Measurements from ENCODE around the gene IL17RE. TPM values are rescaled to one million over a fixed set of nuclear protein-coding genes. Genes with fewer than 3 reads are reported as not detected.

The IL17RE gene
- total RNA-seq, 1 experiment from 2014 or later = 77.3 TPM

DNA sequence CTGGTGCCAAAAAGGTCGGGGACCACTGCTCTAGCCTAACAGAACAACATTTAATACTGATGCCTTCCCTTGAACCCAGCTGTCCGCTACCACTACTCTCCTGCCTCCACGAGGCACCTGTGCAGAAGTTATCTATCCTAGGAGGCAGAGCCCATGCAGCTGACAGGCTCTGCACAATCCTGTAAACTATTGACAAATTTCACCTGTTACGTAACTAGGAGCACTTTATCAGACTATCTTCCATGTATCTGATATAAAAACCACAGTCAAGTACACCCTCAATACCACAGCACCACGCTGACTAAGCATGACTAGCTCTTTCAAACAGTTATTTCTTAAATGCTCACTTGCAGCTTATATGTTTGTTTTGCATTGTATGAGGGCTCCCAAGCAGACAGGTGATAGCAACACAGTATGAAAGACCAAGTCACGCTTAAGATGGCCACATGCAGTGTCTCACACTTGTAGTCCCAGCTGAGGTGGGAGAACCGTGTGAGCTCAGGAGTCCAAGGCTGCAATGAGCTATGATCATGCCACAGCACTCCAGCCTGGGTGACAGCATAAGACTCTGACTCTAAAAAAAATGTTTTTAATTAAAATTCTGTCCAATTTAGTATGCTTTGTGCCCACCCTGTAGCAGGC, 9.8 kb downstream of the IL17RE start:
- Histone ChIP-seq H3K4me1 (peaks cover 21% of the 10 kb centered on the region), H3K4me3 (ENCODE audit: low read depth, low read length) (no peak overlapping the region), H3K36me3 (ENCODE audit: control insufficient read depth, insufficient read depth, low read length) (peaks cover 9% of the 10 kb centered on the region), H3K27me3 (replicated peaks; ENCODE audit: control insufficient read depth, insufficient read depth, low read length) (no peaks in the 10 kb centered on the region), H3K9me3 (no peaks in the 10 kb centered on the region)
- no peaks in the 10 kb centered on the region for H3K4me1 Mint-ChIP-seq (ENCODE audit: low read depth, unreplicated experiment)
- H3K4me3 Mint-ChIP-seq (ENCODE audit: unreplicated experiment) = no peak overlapping the region
- peaks cover 63% of the 10 kb centered on the region for H3K36me3 Mint-ChIP-seq (ENCODE audit: insufficient read depth, unreplicated experiment)
- intact Hi-C loops (cut with micrococcal nuclease; ENCODE audit: unreplicated experiment) = no loop called here
- POLR2A ChIA-PET = interaction anchor here (0.6 to 0.9 kb wide), 2 partner anchors 10 to 29 kb away, joined by 4 to 12 read pairs; partner anchors contain the start of gene IL17RE
- no peak for TF ChIP-seq CTCF (IDR thresholded peaks at IDR 0.05; ENCODE audit: insufficient read depth in 1 of 2, low read depth in 1 of 2, low read length in 1 of 2, severe bottlenecking in 1 of 2, unreplicated experiment in 1 of 2)
- H3K9me3 Mint-ChIP-seq (ENCODE audit: unreplicated experiment) = no peaks in the 10 kb centered on the region
- H3K27ac Mint-ChIP-seq (ENCODE audit: unreplicated experiment) = no peak overlapping the region
- no peaks in the 10 kb centered on the region for H3K27me3 Mint-ChIP-seq (ENCODE audit: insufficient read depth, unreplicated experiment)
- no TSS peak for BruUV-seq (replicated peaks)
- no peak for DNase-seq
- CTCF ChIA-PET = no interaction called here

- intact Hi-C loops (cut with micrococcal nuclease; ENCODE audit: unreplicated experiment) = no loop called here
- CTCF ChIA-PET = interaction anchor here (1.6 to 5.0 kb wide), 3 partner anchors 16 to 33 kb away, joined by 4 to 63 read pairs (median 8); partner anchors contain the start of gene CRELD1
Observed at GRCh38 chr3:9913601-9914000, 11.0 kb downstream of the IL17RE start.

GRCh38 chr3:9914011-9914410, 11.4 kb downstream of the IL17RE start:
- ChIA-PET POLR2A (interaction anchor here (0.5 to 3.9 kb wide), 3 partner anchors 11 to 493 kb away, joined by 4 to 30 read pairs (median 15); partner anchors contain the start of gene IL17RE), CTCF (interaction anchor here (0.8 to 5.0 kb wide), 6 partner anchors 10 to 73 kb away, joined by 3 to 63 read pairs (median 4); partner anchors contain the start of gene CRELD1)
- Histone ChIP-seq H3K4me3 (ENCODE audit: low read depth, low read length) (no peak overlapping the region), H3K36me3 (ENCODE audit: control insufficient read depth, insufficient read depth, low read length) (peaks cover 4% of the 10 kb centered on the region), H3K4me1 (peaks cover 21% of the 10 kb centered on the region), H3K27me3 (replicated peaks; ENCODE audit: control insufficient read depth, insufficient read depth, low read length) (no peaks in the 10 kb centered on the region), H3K9me3 (no peaks in the 10 kb centered on the region)
- Mint-ChIP-seq H3K4me1 (ENCODE audit: low read depth, unreplicated experiment) (no peaks in the 10 kb centered on the region), H3K9me3 (ENCODE audit: unreplicated experiment) (no peaks in the 10 kb centered on the region), H3K4me3 (ENCODE audit: unreplicated experiment) (no peak overlapping the region), H3K27me3 (ENCODE audit: insufficient read depth, unreplicated experiment) (no peaks in the 10 kb centered on the region), H3K27ac (ENCODE audit: unreplicated experiment) (no peak overlapping the region), H3K36me3 (ENCODE audit: insufficient read depth, unreplicated experiment) (peaks cover 47% of the 10 kb centered on the region)
- intact Hi-C loops (cut with micrococcal nuclease; ENCODE audit: unreplicated experiment) = loop anchor here (2.0 kb wide), 1 partner anchor 15 kb away; no protein-coding TSS in a partner anchor
- TF ChIP-seq CTCF (IDR thresholded peaks at IDR 0.05; ENCODE audit: insufficient read depth in 1 of 2, low read depth in 1 of 2, low read length in 1 of 2, severe bottlenecking in 1 of 2, unreplicated experiment in 1 of 2) = no peak
- no TSS peak for BruUV-seq (replicated peaks)
- no peak for DNase-seq

More at GRCh38 chr3:9913601-9914000, 11.0 kb downstream of the IL17RE start:
- POLR2A ChIA-PET = interaction anchor here (1.8 to 3.9 kb wide), 2 partner anchors 11 to 16 kb away, joined by 15 to 30 read pairs; partner anchors contain the start of gene IL17RE
- no peaks in the 10 kb centered on the region for H3K27me3 ChIP-seq (replicated peaks; ENCODE audit: control insufficient read depth, insufficient read depth, low read length)
- DNase-seq = no peak
- Mint-ChIP-seq H3K36me3 (ENCODE audit: insufficient read depth, unreplicated experiment) (peaks cover 51% of the 10 kb centered on the region), H3K27me3 (ENCODE audit: insufficient read depth, unreplicated experiment) (no peaks in the 10 kb centered on the region), H3K4me3 (ENCODE audit: unreplicated experiment) (no peak overlapping the region), H3K9me3 (ENCODE audit: unreplicated experiment) (no peaks in the 10 kb centered on the region), H3K4me1 (ENCODE audit: low read depth, unreplicated experiment) (no peaks in the 10 kb centered on the region), H3K27ac (ENCODE audit: unreplicated experiment) (no peak overlapping the region)
- H3K4me1 ChIP-seq = peaks cover 21% of the 10 kb centered on the region
- H3K4me3 ChIP-seq (ENCODE audit: low read depth, low read length) = no peak overlapping the region
- H3K9me3 ChIP-seq = no peaks in the 10 kb centered on the region
- TF ChIP-seq CTCF (IDR thresholded peaks at IDR 0.05; ENCODE audit: insufficient read depth in 1 of 2, low read depth in 1 of 2, low read length in 1 of 2, severe bottlenecking in 1 of 2, unreplicated experiment in 1 of 2) = no peak
- H3K36me3 ChIP-seq (ENCODE audit: control insufficient read depth, insufficient read depth, low read length) = peaks cover 6% of the 10 kb centered on the region
- BruUV-seq (replicated peaks) = no TSS peak
